GM21367 (cell line): ENCODE data around the gene SDF4.

Experiments used
- ATAC-seq: cut with Tn5 transposase; IDR thresholded peaks from one replicate; pipeline ENCODE4 v1.9.1; 2021; ENCODE audit not compliant: unreplicated experiment

Gene SDF4

GRCh38 chr1:1242461-1243265 is 10.9 kb upstream of the SDF4 start:
- no peak for ATAC-seq

- ATAC-seq: no peak
Observed at GRCh38 chr1:1241588-1242219, 9.9 kb upstream of the SDF4 start.

GRCh38 chr1:1240822-1241587 is 9.2 kb upstream of the SDF4 start:
- no peak for ATAC-seq

GRCh38 chr1:1240348-1240732 is 8.5 kb upstream of the SDF4 start:
- no peak for ATAC-seq

GRCh38 chr1:1239614-1240347 is 8.0 kb upstream of the SDF4 start:
- ATAC-seq: no peak

- no peak for ATAC-seq
Observed at GRCh38 chr1:1239227-1239613, 7.4 kb upstream of the SDF4 start.

- no peak for ATAC-seq
Observed at GRCh38 chr1:1238702-1239178, 6.9 kb upstream of the SDF4 start.

- no peak for ATAC-seq
Observed at GRCh38 chr1:1237874-1238701, 6.3 kb upstream of the SDF4 start.

GRCh38 chr1:1236945-1237873 is 5.4 kb upstream of the SDF4 start:
- no peak for ATAC-seq

GRCh38 chr1:1236176-1236763 is 4.5 kb upstream of the SDF4 start:
- ATAC-seq: no peak

- no peak for ATAC-seq
Observed at GRCh38 chr1:1235016-1235744, 3.4 kb upstream of the SDF4 start.

GRCh38 chr1:1234180-1234808 is 2.5 kb upstream of the SDF4 start:
- ATAC-seq: no peak

- no peak for ATAC-seq
Observed at GRCh38 chr1:1233567-1233892, 1.7 kb upstream of the SDF4 start.

GRCh38 chr1:1232796-1233566 is 1.2 kb upstream of the SDF4 start:
- ATAC-seq: no peak

GRCh38 chr1:1232208-1232795 is 501 bp upstream of the SDF4 start, which contains the start of gene B3GALT6:
TSS of gene B3GALT6 (plus strand) at chr1:1232237. CDS start at chr1:1232279, 42 bp downstream.
- ATAC-seq: no peak

- no peak for ATAC-seq
Observed at GRCh38 chr1:1230656-1231399, 973 bp downstream of the SDF4 start.
